GM23338 (cell line): ENCODE measurements around the gene BFSP2. TPM values are rescaled to one million over a fixed set of nuclear protein-coding genes. Genes with fewer than 3 reads are reported as not detected.

Experiments
- ATAC-seq: fragments of 200-7000 bp; cut with Tn5 transposase; 3 replicates; pipeline ENCODE4 v1.9.1; 2020
- DNase-seq: peaks from one replicate; pipeline ENCODE4 v3.0.0-alpha.2; 2015; ENCODE audit warnings: low spot score
- H2AFZ ChIP-seq: fragments of 200-600 bp; sonication (generic); 2 replicates; pipeline ENCODE4 v1.8.0; 2016; ENCODE audit warnings: antibody characterized with exemption, mild to moderate bottlenecking, moderate library complexity
- H3F3A ChIP-seq: fragments of 200-600 bp; sonication (generic); replicated peaks from 2 replicates; pipeline ENCODE4 v1.8.0; 2017; ENCODE audit warnings: antibody characterized with exemption, mixed run types, low read depth
- H3K27ac ChIP-seq: fragments of 200-600 bp; sonication (generic); 2 replicates; pipeline ENCODE4 v1.6.1; 2016; ENCODE audit warnings: low read depth
- H3K27me3 ChIP-seq: fragments of 200-600 bp; sonication (generic); 2 replicates; pipeline ENCODE4 v1.8.0; 2016; ENCODE audit warnings: mild to moderate bottlenecking, mixed run types, moderate library complexity; ENCODE audit not compliant: insufficient read depth
- H3K36me3 ChIP-seq: fragments of 200-600 bp; sonication (generic); 2 replicates; pipeline ENCODE4 v1.8.0; 2016; ENCODE audit warnings: mild to moderate bottlenecking; ENCODE audit not compliant: insufficient read depth
- H3K4me1 ChIP-seq: fragments of 200-600 bp; sonication (generic); 2 replicates; pipeline ENCODE4 v1.8.0; 2016; ENCODE audit warnings: mild to moderate bottlenecking, moderate library complexity; ENCODE audit not compliant: insufficient read depth
- H3K4me2 ChIP-seq: fragments of 200-600 bp; sonication (generic); 2 replicates; pipeline ENCODE4 v1.7.1; 2017; ENCODE audit warnings: mixed run types
- H3K4me3 ChIP-seq: fragments of 200-600 bp; sonication (generic); 2 replicates; pipeline ENCODE4 v1.6.1; 2016; ENCODE audit warnings: mixed run types
- H3K79me2 ChIP-seq: fragments of 200-600 bp; sonication (generic); replicated peaks from 2 replicates; pipeline ENCODE4 v1.8.0; 2017; ENCODE audit warnings: mild to moderate bottlenecking; ENCODE audit not compliant: insufficient read depth
- H3K9me2 ChIP-seq: fragments of 200-600 bp; sonication (generic); 2 replicates; pipeline ENCODE4 v1.8.0; 2017; ENCODE audit not compliant: insufficient read depth
- H4K20me1 ChIP-seq: fragments of 200-600 bp; sonication (generic); replicated peaks from 2 replicates; pipeline ENCODE4 v1.8.0; 2017; ENCODE audit warnings: mild to moderate bottlenecking; ENCODE audit not compliant: insufficient read depth
- H3K27ac Mint-ChIP-seq: 2 replicates; pipeline ENCODE4 v1.8.0; 2020; ENCODE audit warnings: inconsistent platforms, mild to moderate bottlenecking, moderate library complexity, mixed read lengths
- H3K27me3 Mint-ChIP-seq: 3 replicates; pipeline ENCODE4 v1.8.0; 2022; ENCODE audit warnings: low read depth, mild to moderate bottlenecking, moderate library complexity, mixed read lengths, inconsistent platforms; ENCODE audit not compliant: insufficient read depth, poor library complexity
- H3K36me3 Mint-ChIP-seq: 3 replicates; pipeline ENCODE4 v1.8.0; 2021; ENCODE audit warnings: low read depth, mild to moderate bottlenecking, inconsistent platforms, moderate library complexity, mixed read lengths
- H3K4me1 Mint-ChIP-seq: 3 replicates; pipeline ENCODE4 v1.8.0; 2020; ENCODE audit warnings: mild to moderate bottlenecking, inconsistent platforms, mixed read lengths
- H3K4me3 Mint-ChIP-seq: 3 replicates; pipeline ENCODE4 v1.8.0; 2021; ENCODE audit warnings: moderate library complexity, mild to moderate bottlenecking, inconsistent platforms, mixed read lengths
- H3K9me3 Mint-ChIP-seq: 3 replicates; pipeline ENCODE4 v1.8.0; 2020; ENCODE audit warnings: moderate library complexity, mild to moderate bottlenecking, inconsistent platforms, mixed read lengths
- CREB1 ChIP-seq: fragments of 250-450 bp; sonication (Bioruptor Pico); IDR thresholded peaks from 2 replicates; pipeline ENCODE4 v1.5.0; 2020; ENCODE audit warnings: low read depth, mild to moderate bottlenecking, moderate library complexity
- CTCF ChIP-seq, 2 experiments: fragments of 200-600 bp in 1 of 2; sonication (generic) in 1 of 2; conservative IDR thresholded peaks; 2 replicates each; pipeline versions ENCODE4 v1.5.1 to v1.6.1; 2016 to 2017; ENCODE audit warnings: antibody characterized with exemption in 2 of 2, low read depth in 2 of 2, mild to moderate bottlenecking in 2 of 2, moderate library complexity in 1 of 2
- EZH2 ChIP-seq: fragments of 200-600 bp; sonication (generic); IDR thresholded peaks from one replicate; pipeline ENCODE4 v1.8.0; 2017; ENCODE audit warnings: antibody characterized with exemption, mild to moderate bottlenecking, low read depth; ENCODE audit not compliant: unreplicated experiment
- EZH2phosphoT487 ChIP-seq: fragments of 200-600 bp; sonication (generic); IDR thresholded peaks from one replicate; pipeline ENCODE4 v1.8.1; 2018; ENCODE audit warnings: antibody characterized with exemption; ENCODE audit not compliant: unreplicated experiment
- JUNB ChIP-seq: IDR thresholded peaks from one replicate; pipeline ENCODE4 v1.6.1; 2016; ENCODE audit warnings: antibody characterized with exemption; ENCODE audit not compliant: unreplicated experiment
- NANOG ChIP-seq: IDR thresholded peaks from 2 replicates; pipeline ENCODE4 v1.6.1; 2016; ENCODE audit warnings: antibody characterized with exemption, borderline replicate concordance
- POLR2AphosphoS5 ChIP-seq: IDR thresholded peaks from 2 replicates; pipeline ENCODE4 v1.6.1; 2016; ENCODE audit warnings: antibody characterized with exemption, low read depth
- STAT1 ChIP-seq: IDR thresholded peaks from one replicate; pipeline ENCODE4 v1.6.1; 2016; ENCODE audit warnings: antibody characterized with exemption; ENCODE audit not compliant: unreplicated experiment
- ZNF114 ChIP-seq: fragments of 250-450 bp; sonication (Bioruptor Pico); IDR thresholded peaks from 2 replicates; pipeline ENCODE4 v1.5.0; 2020; ENCODE audit warnings: mild to moderate bottlenecking, moderate library complexity
- ZNF331 ChIP-seq: fragments of 250-450 bp; sonication (Bioruptor Pico); IDR thresholded peaks from 2 replicates; pipeline ENCODE4 v1.5.0; 2020; ENCODE audit warnings: low read depth, mild to moderate bottlenecking, moderate library complexity
- ZNF462 ChIP-seq: fragments of 250-450 bp; sonication (Bioruptor Pico); IDR thresholded peaks from 2 replicates; pipeline ENCODE4 v1.5.0; 2020; ENCODE audit warnings: mild to moderate bottlenecking, moderate library complexity
- polyA plus RNA-seq: library from polyadenylated mRNA; unstranded; fragments of >200 nt; fragmentation: Nextera tagmentation; extraction: Ambion mirVana; gene quantifications from 2 replicates; pipeline ENCODE4 v1.2.1, GENCODE V29; 2016
- total RNA-seq: library from RNA; depleted of rRNA; stranded (reverse); fragments of >200 nt; shearing (Covaris generic); gene quantifications from 2 replicates; pipeline ENCODE4 v1.2.3, GENCODE V29; 2014
- TF ChIP-seq, protein P1 (sequence below): IDR thresholded peaks from 2 replicates; pipeline ENCODE4 v1.6.1; 2016; ENCODE audit warnings: antibody characterized with exemption

Gene BFSP2
- total and polyA plus RNA-seq, 2 experiments from 2014 or later = not detected

DNA sequence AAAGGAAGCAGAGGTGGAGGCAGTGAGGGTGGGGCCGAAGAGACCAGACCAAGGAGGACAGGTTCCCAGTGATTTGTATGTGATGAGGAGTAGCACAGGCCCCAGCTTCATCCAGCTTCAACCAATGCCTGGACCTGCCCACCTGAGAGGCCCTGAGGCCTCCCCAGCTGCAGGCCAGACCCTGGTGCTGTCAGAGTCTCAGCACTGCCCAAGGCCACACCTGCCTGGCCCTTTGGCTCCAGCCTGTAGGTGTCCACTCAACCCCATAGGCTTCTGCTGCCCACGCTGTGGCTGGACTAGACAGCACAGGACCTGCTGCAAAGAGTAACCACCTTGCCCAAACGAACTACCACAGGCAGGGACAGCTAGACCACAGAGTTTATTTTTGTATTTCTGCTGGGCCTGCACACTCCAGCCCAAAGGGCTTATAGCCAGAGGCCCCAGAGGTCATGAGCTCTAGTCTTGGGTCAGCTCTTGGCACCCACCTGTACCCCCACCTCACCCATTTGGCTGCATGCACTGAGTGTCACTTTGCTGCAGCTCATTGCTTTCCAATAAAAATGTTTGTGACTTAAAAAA, 91.7 kb downstream of the BFSP2 start (continued):
- TF ChIP-seq EZH2 (no peak), ZNF114 (CRISPR knock-in tag) (no peak), CTCF (conservative IDR thresholded peaks at IDR 0.05; ENCODE audit: low read depth in 2 of 2) (no peak), EZH2phosphoT487 (no peak), ZNF331 (CRISPR knock-in tag) (no peak)

- peaks cover 12% of the 10 kb centered on the region for H3K27me3 Mint-ChIP-seq
- H2AFZ ChIP-seq = peak overlapping the region; percentile 43; the same call in 1 of the 2 replicates
- H3K79me2 ChIP-seq = no peaks in the 10 kb centered on the region
- ATAC-seq (no peak), DNase-seq (no peak)
- peaks cover 30% of the 10 kb centered on the region for H3K4me1 Mint-ChIP-seq
- no peaks in the 10 kb centered on the region for H3K9me2 ChIP-seq
- peaks cover 16% of the 10 kb centered on the region for H3K36me3 Mint-ChIP-seq
- no peak overlapping the region for H3K27ac ChIP-seq
- H3K4me1 ChIP-seq = peaks cover 4% of the 10 kb centered on the region; the same call in 1 of the 2 replicates
- H3F3A ChIP-seq = no peaks in the 10 kb centered on the region
- no peak overlapping the region for H3K4me2 ChIP-seq
- no peaks in the 10 kb centered on the region for H4K20me1 ChIP-seq
- no peak overlapping the region for H3K4me3 Mint-ChIP-seq
- H3K4me3 ChIP-seq = no peak overlapping the region
- no peaks in the 10 kb centered on the region for H3K27me3 ChIP-seq
- no peaks in the 10 kb centered on the region for H3K36me3 ChIP-seq
- H3K27ac Mint-ChIP-seq = no peak overlapping the region; the same call in 1 of the 2 replicates
- peaks cover 23% of the 10 kb centered on the region for H3K9me3 Mint-ChIP-seq
- no peak for TF ChIP-seq CREB1 (CRISPR knock-in tag)
- TF ChIP-seq EZH2phosphoT487 = no peak
- no peak for TF ChIP-seq ZNF331 (CRISPR knock-in tag)
- TF ChIP-seq STAT1 = no peak
- TF ChIP-seq ZNF462 (CRISPR knock-in tag) = no peak
- TF ChIP-seq POLR2AphosphoS5 = no peak
- TF ChIP-seq NANOG = no peak
- TF ChIP-seq CTCF (conservative IDR thresholded peaks at IDR 0.05; ENCODE audit: low read depth in 2 of 2) = no peak
- TF ChIP-seq JUNB = no peak
- TF ChIP-seq, protein P1, sequence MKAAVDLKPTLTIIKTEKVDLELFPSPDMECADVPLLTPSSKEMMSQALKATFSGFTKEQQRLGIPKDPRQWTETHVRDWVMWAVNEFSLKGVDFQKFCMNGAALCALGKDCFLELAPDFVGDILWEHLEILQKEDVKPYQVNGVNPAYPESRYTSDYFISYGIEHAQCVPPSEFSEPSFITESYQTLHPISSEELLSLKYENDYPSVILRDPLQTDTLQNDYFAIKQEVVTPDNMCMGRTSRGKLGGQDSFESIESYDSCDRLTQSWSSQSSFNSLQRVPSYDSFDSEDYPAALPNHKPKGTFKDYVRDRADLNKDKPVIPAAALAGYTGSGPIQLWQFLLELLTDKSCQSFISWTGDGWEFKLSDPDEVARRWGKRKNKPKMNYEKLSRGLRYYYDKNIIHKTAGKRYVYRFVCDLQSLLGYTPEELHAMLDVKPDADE = no peak
- TF ChIP-seq ZNF114 (CRISPR knock-in tag) = no peak
- no peak for TF ChIP-seq EZH2
Observed at GRCh38 chr3:133492159-133492741, 92.4 kb downstream of the BFSP2 start.
